Cardiac muscle cell (in vitro differentiated cells and primary cell): Measurements from ENCODE around the gene PER2. TPM values are rescaled to one million over a fixed set of nuclear protein-coding genes. Genes with fewer than 3 reads are reported as not detected.

ENCODE experiments used
- DNase-seq, 2 donors: peaks; one replicate each; pipeline versions ENCODE4 v3.0.0 to v3.0.0-alpha.2; 2010 to 2017; ENCODE audit warnings: low read depth in 1 of 2, low spot score in 1 of 2
- H3K27ac ChIP-seq: fragments of 200-600 bp; sonication (generic); 2 replicates; pipeline ENCODE4 v1.5.1; 2016
- H3K27me3 ChIP-seq: fragments of 200-600 bp; sonication (generic); 2 replicates; pipeline ENCODE4 v1.6.0; 2016; ENCODE audit warnings: control low read depth
- H3K36me3 ChIP-seq: fragments of 200-600 bp; sonication (generic); 2 replicates; pipeline ENCODE4 v1.5.1; 2016; ENCODE audit warnings: control low read depth
- H3K4me1 ChIP-seq: fragments of 200-600 bp; sonication (generic); 2 replicates; pipeline ENCODE4 v1.8.1; 2017; ENCODE audit warnings: low read depth, mild to moderate bottlenecking, mixed run types
- H3K4me3 ChIP-seq: fragments of 200-600 bp; sonication (generic); 2 replicates; pipeline ENCODE4 v1.5.1; 2016; ENCODE audit warnings: mild to moderate bottlenecking
- H3K9me3 ChIP-seq: fragments of 200-600 bp; sonication (generic); 2 replicates; pipeline ENCODE4 v1.5.1; 2017; ENCODE audit warnings: low read depth, mild to moderate bottlenecking, control low read depth
- CTCF ChIP-seq: IDR thresholded peaks from 2 replicates; pipeline ENCODE4 v1.5.1; 2012; ENCODE audit warnings: low read depth, mild to moderate bottlenecking, low read length
- polyA plus RNA-seq: library from polyadenylated mRNA; unstranded; fragments of >200 nt; fragmentation: Nextera tagmentation; extraction: Ambion mirVana; gene quantifications from 2 replicates; pipeline ENCODE4 v1.2.1, GENCODE V29; 2016
- total RNA-seq: library from RNA; depleted of rRNA; stranded (reverse); fragments of >200 nt; gene quantifications from 2 replicates; pipeline ENCODE4 v1.2.3, GENCODE V29; 2016

PER2 gene
- total and polyA plus RNA-seq, 2 experiments from 2014 or later, result 1.4 to 3.9 TPM

DNA sequence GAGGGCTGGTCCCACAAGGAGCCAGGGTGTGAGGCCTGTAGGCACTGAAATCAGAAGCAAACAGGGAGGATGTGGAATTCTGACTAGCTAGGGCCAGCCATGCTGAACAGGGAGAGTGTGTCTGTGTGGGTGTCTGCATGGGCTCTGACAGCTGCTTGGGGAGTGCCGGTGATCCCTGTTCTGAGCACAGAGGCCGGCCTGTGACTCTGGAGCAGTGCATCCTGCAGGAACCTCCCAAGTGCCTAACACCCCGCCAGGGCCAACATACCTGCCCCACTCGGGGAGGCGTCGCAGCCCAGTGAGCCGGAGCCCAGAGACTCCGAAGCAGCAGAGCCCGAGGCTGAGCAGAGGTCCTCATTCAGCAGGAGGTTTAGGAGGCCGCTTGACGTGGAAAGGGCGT, 37.1 kb downstream of the PER2 start:
- Histone ChIP-seq H3K27ac (no peak overlapping the region), H3K36me3 (no peaks in the 10 kb centered on the region), H3K4me1 (peaks cover 4% of the 10 kb centered on the region), H3K27me3 (no peaks in the 10 kb centered on the region), H3K4me3 (no peak overlapping the region), H3K9me3 (no peaks in the 10 kb centered on the region)
- no peak for TF ChIP-seq CTCF
- DNase-seq, result no peak

DNA sequence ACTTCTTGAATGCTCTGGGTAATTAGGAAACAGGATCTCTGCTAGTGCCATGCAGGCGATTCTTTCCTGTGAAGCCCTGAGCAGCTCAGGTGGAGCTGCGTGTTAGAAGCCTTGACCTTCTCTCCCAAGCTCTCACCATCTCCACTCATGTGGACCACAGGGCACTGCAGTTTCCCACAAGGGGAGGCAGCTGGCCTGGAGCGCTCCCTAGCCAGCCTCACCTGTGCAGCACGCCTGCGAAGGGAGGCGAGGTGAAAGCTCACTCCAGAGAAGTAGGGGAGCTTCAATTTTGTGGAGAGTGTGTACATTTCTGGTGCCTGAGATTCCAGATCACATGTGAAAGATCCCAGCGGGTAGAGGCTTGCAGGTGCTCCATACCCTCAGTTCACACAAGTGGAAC, 37.5 kb downstream of the PER2 start:
- H3K36me3 ChIP-seq, result no peaks in the 10 kb centered on the region
- H3K4me1 ChIP-seq, result peaks cover 4% of the 10 kb centered on the region
- no peak overlapping the region for H3K27ac ChIP-seq
- no peak for DNase-seq
- TF ChIP-seq CTCF, result no peak
- no peak overlapping the region for H3K4me3 ChIP-seq
- no peaks in the 10 kb centered on the region for H3K9me3 ChIP-seq
- H3K27me3 ChIP-seq, result no peaks in the 10 kb centered on the region

- no peak for TF ChIP-seq CTCF
- H3K4me1 ChIP-seq, result peaks cover 4% of the 10 kb centered on the region
- H3K27me3 ChIP-seq, result no peaks in the 10 kb centered on the region
- H3K4me3 ChIP-seq, result no peak overlapping the region
- no peaks in the 10 kb centered on the region for H3K36me3 ChIP-seq
- no peak overlapping the region for H3K27ac ChIP-seq
- peak in 1 of 2 donors; percentile 60 for DNase-seq
- H3K9me3 ChIP-seq, result no peaks in the 10 kb centered on the region
Observed at GRCh38 chr2:238247841-238248453, 40.5 kb downstream of the PER2 start.

DNA sequence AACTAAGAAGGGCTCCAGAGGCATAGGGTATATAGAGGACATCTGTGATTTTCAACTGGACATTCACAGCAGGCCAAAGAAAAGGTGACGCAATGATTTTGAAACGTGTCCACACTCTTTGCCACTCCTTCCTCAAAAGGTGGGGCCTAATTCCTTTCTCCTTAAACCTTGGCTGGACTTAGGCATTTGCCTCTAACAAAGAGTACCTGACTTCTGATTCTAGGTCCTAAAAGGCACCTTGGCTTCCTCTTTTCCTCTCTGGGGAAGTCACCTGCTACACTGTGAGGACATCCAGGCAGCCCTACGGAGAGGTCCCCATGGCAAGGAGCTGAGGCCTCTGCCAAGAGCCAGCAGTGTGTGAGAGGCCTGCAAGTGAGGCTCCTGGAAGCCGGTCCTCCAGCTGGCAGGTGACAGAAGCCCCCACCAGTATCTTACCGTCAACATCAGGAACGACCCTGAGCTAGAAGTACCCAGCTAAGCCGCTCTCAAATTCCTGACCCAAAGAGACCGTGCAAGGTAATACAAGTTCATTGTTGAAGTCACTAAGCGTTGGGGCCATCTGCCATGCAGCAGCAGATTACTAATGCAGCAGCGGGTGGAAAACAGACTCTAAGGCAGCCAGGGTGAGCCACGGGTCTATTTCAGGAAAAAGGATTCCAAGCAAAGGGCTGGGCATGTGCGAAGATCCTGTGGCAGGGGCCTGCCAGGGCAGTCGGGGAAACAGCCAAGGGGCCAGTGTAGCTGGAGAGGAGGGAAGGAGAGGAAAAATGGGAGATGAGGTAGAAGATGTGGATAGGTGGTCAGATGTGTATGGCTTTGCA, 41.2 kb downstream of the PER2 start:
- TF ChIP-seq CTCF, result no peak
- H3K27me3 ChIP-seq, result no peaks in the 10 kb centered on the region

GRCh38 chr2:238244151-238244550, 44.3 kb downstream of the PER2 start:
- peaks cover 15% of the 10 kb centered on the region for H3K27me3 ChIP-seq
- no peaks in the 10 kb centered on the region for H3K36me3 ChIP-seq
- TF ChIP-seq CTCF, result no peak
- H3K27ac ChIP-seq, result no peak overlapping the region
- no peak overlapping the region for H3K4me3 ChIP-seq
- H3K9me3 ChIP-seq, result no peaks in the 10 kb centered on the region
- DNase-seq, result no peak
- H3K4me1 ChIP-seq, result peaks cover 4% of the 10 kb centered on the region

More for the DNA sequence above, 41.2 kb downstream of the PER2 start:
- H3K36me3 ChIP-seq, result no peaks in the 10 kb centered on the region
- DNase-seq, result no peak
- no peak overlapping the region for H3K4me3 ChIP-seq
- H3K4me1 ChIP-seq, result peaks cover 4% of the 10 kb centered on the region
- H3K27ac ChIP-seq, result no peak overlapping the region
- H3K9me3 ChIP-seq, result no peaks in the 10 kb centered on the region
